GM11168 (cell line): ENCODE results near the gene LUC7L3.

ENCODE experiments used
- in situ Hi-C: fragments of 300-500 bp; cut with MboI; formaldehyde crosslinking; loops from one replicate; pipeline ENCODE4 v1.12.0; 2022; ENCODE audit warnings: low sequenced_read_pairs; ENCODE audit not compliant: unreplicated experiment

The LUC7L3 gene

DNA sequence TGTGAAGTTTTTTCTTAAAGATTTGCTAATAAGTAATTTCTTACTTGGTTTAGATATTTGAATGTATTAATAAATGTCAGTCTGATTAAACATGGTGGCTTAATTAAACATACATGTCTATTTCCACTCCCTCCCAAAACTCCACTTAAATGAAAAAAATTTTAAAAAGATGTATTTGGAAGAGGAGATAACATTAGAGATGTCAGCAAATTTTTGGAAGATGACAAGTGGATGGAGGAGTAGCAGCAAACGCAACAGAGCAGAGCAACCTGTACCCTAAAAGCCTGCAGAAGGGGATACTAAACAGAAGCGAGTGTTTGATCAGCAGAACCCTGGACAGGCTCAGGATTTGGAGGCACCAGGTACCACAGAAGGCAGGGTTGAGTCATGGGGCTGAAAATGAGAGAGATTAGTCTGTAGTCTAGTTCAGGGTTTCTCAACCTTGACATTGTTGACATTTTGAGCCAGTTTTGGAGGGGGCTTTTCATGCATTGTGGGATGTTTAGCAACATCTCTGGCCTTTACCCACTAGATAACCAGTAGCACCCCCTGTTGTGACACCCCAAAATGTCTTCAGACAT lies 17.8 kb downstream of the LUC7L3 start:
- in situ Hi-C loops: no loop called here

- in situ Hi-C loops: no loop called here
Observed at GRCh38 chr17:50739098-50739497, 19.7 kb downstream of the LUC7L3 start.

- in situ Hi-C loops: no loop called here
Observed at GRCh38 chr17:50745631-50746030, 26.2 kb downstream of the LUC7L3 start.

GRCh38 chr17:50749245-50749644 lies 29.8 kb downstream of the LUC7L3 start:
- in situ Hi-C loops: no loop called here

- in situ Hi-C loops: no loop called here
Observed at GRCh38 chr17:50754521-50754920, 35.1 kb downstream of the LUC7L3 start.

DNA sequence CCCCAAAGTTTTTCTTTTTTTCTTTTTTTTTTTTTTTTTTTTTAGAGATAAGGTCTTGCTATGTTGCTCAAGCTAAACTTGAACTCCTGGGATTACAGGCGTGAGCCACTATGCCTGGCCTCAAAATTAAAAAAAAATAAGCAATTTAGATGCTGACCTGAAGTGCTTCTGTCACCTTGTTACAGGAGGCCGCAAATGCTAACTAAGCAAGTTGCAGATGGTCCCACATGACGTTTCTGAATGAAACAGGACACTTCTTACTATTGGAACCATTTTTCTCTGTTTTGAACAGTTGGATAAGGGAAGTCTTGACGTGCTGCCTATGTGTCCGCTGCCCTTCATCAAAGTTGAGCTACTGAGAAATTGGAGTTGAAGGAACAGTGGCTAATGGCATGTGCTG lies 39.1 kb downstream of the LUC7L3 start:
- in situ Hi-C loops: no loop called here

- in situ Hi-C loops: no loop called here
Observed at GRCh38 chr17:50758989-50759544, 39.7 kb downstream of the LUC7L3 start.

GRCh38 chr17:50762177-50762576 lies 42.8 kb downstream of the LUC7L3 start:
- in situ Hi-C loops: no loop called here

DNA sequence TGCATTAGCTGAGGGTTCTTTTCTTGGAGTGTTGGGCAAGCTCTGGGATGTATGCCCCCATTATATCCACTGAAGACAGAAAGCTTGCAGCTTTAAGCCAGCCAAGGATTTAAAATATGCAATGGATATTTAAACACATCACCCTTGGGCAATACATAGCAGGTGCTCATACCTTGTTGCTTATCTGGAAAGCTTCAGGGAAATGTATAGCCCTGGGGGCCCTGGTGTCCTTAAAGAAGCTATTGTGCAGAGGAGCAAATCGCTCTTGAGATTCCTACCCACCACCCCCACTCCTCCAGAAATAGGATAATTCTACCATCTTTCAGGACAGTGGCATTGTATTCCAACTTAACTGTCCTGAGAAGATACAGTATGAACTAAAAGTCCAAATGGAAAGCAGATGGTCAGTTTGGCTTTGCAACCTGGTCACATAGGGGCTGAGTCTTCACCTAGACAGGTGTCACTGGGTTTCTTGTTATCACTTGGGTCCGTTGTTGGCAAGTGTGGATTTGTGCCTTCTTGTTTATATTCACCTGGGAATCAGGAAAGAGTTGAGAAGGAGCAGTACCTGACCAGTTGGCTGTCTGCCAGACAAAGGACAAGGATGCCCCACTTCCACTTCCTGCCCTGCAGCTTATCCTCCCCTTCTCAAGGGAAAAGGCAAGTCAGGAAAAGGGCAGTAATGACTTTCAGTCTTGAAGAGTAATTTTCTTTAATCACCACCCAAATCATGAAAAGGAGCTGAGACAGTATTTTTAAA lies 44.5 kb downstream of the LUC7L3 start:
- in situ Hi-C loops: no loop called here

DNA sequence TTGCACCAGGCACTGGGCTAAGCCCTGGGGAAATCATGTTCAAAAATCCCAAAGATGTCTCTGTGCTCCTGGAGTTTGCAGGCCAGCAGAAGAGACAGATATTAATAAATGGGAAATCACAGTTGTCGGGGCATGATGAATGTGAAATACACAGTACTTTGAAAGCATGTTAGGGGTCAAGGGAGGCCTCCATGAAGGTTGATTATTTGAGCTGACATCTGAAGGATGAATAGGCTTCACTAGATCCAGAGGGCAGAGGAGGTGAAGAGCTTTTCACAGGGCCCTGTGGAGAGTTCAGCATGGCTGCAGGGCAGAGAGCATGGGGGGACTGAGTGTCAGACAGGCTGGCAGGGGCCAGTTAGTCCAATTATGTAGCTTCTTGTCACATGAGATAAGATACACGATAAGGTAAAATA lies 45.3 kb downstream of the LUC7L3 start:
- in situ Hi-C loops: no loop called here

DNA sequence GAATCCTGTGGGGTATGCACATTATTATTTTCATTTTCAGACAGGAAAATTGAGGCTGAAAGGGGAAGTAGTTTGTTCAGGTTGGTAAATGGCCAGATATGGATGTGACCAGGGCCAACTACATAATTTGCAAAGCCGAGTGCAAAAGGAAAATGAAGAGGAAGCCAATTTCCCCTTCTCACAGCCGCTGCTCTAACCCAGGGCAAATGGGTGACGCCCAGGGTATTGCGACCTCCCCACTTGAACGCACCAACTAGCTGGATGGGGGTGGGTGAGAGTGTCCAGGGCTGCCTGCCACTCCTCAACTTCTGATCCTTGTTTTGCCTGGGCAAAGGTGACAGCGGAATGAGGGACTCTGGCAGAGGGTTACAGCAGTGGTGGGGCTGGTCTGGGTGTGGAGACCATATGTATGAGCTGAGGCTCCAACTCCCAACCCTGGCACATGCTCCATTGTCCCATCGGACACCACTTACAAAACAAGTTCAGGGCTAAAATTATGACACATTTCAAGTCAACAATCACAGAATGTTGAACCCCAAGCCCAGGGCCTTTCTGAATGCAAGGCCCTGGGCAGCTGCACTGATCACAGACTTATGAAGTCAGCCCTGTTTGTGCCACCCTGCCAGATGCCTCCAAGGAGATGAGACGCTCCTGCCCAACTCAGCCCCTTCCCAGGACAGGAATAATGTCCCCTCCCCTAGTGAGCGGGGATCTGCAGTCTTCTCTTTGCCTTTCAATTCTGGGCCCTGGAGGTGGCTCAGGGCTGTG lies 46.2 kb downstream of the LUC7L3 start:
- in situ Hi-C loops: no loop called here

DNA sequence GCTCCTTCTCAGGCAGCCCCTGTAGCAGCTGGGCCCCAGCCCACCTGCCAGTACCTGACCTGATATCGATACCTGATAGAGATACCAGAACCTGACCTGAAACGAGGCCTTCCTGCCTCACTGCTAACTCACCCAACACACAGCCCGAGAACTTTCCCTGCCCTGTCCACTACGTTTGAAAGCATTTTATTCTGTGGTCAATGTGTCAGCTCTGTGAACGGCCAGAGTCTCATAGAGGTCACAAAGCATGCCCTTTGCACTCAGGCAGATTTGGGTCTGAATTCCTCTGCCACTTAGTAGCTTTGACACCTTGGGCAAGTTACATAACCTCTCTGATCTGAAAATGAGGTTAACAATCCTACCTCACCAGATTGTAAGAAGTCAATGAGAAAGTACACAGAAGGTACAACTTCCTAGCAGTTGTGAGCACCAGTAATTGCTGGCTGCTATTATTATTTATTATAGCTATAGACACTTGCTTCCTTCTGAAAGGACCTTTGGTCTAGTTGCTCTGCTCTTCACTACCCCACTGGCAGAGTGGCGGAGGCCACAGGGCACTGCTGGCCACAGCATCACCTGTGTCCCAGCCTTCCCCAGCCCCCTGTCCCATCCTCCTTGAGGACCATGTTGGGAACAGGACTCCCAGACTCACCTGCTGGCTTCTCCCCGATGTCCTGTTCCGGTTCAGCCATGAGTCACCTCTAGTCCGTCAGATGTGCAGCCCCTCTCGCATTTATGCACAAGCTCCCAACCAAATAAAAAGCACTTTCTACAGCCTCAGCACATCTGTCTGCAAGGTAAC lies 47.0 kb downstream of the LUC7L3 start:
- in situ Hi-C loops: no loop called here

DNA sequence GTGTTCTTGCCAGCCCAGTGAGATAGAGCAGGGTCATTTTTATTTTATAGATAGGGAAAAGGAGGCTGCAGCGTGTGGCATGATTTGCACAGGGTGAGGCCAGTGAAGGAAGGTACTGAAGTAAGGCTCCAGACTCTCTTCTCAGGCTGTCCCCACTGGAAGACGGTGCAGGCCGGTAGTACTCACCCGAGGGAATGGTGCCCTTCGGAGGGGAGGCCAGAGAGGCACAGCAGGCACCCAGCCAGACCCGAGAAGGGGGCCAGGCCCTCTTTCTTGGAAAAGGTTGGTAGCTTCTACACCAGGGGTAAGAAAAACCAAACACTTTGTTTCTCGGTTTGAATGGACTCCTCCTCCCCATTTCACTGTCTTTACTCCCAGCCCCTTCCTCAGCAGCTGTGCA lies 47.6 kb downstream of the LUC7L3 start:
- in situ Hi-C loops: no loop called here

- in situ Hi-C loops: no loop called here
Observed at GRCh38 chr17:50767446-50767845, 48.0 kb downstream of the LUC7L3 start, which contains the start of gene ANKRD40CL. TSS of gene ANKRD40CL (minus strand) at chr17:50767518. CDS start at chr17:50766913, 605 bp downstream.

- in situ Hi-C loops: no loop called here
Observed at GRCh38 chr17:50768346-50768761, 49.0 kb downstream of the LUC7L3 start.

- in situ Hi-C loops: no loop called here
Observed at GRCh38 chr17:50769884-50770283, 50.5 kb downstream of the LUC7L3 start.

- in situ Hi-C loops: no loop called here
Observed at GRCh38 chr17:50770346-50770745, 50.9 kb downstream of the LUC7L3 start.

DNA sequence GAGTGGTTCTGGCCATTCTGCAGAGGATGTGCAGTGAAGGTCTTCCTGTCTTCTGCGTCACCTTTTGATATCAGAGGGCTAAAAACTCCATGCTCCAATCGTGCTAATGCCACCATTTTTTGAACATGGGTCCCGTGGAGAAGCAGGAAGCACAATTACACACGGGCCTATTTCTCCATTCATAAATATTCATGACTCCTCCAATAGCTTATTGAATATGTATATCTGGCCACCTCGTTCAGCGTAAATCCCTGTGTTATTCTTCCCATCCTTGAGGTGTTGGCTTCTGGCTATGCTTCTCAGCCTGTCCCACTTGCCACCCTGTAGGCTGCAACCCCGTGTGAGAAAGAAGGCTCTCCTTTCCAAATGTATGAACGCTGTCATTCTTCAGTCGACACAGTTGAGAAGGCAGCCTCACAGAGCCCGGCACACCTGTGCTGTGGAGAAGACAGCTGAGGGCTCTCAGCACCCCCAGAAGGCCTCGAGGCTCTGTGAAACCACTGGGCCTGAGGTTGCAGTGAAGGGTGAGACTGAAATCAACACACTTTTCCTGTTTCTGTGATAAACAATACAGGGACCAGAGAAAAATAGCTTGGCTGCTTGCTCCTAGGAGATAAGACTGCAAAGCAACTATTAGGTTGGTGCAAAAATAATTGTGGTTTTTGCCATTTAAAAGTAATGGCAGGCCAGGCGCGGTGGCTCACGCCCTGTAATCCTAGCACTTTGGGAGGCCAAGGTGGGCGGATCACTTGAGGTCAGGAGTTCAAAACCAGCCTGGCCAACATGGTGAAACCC lies 52.8 kb downstream of the LUC7L3 start:
- in situ Hi-C loops: no loop called here

DNA sequence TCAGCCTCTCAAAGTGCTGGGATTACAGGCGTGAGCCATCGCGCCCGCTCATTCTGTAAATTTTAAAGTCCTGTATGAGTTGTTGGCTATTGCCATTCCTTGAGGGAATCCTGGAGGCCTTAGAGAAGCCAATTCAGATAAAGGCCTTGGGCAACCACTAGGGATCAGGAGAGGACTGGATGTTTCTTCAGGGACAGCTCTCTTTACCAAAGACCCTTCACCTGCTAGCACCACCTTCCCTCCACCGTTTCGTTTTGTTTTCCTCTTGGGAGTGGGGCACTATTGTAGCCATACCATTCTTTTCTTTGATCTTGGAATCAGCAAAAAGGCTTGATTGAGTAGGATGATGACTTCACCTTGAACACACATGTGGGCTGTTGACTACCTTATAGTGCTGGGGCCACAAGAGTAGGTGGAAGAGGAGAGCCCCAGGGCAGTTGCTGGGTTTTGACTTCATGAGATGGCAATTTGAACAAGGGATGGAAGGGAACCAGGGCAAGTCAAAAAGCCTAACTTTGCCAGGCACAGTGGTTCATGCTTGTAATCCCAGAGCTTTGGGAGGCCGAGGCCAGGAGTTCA lies 54.9 kb downstream of the LUC7L3 start:
- in situ Hi-C loops: no loop called here
